Testis (tissue), 2 donors: ENCODE results near the gene ABHD2.

Experiments used
- CTCF ChIP-seq, 3 experiments: fragments of 450-650 bp in 2 of 3; fragments of 200-600 bp in 1 of 3; sonication (generic) in 1 of 3; IDR thresholded peaks; one replicate each; pipeline ENCODE4 v1.5.1; 2016 to 2019; ENCODE audit warnings: antibody characterized with exemption in 3 of 3, mild to moderate bottlenecking in 2 of 3, moderate library complexity in 1 of 3
- POLR2A ChIP-seq: fragments of 450-650 bp; IDR thresholded peaks from one replicate; pipeline ENCODE4 v1.6.1; 2017; ENCODE audit warnings: antibody characterized with exemption, mild to moderate bottlenecking, moderate library complexity

- TF ChIP-seq CTCF (IDR thresholded peaks at IDR 0.05) (no peak), POLR2A (no peak)
Observed at GRCh38 chr15:89095073-89095472, 6.8 kb downstream of the ABHD2 start.
